HEK293 (cell line): ENCODE measurements around the gene AEBP2.
"Not testable (repeated sequence)": the region's sequence is repeated elsewhere in the genome, so short reads cannot be mapped to it uniquely, and the experiment has no call there.

Experiments
- BCL11A ChIP-seq: fragments of 450-650 bp; formaldehyde crosslinking; IDR thresholded peaks from 2 replicates; pipeline ENCODE4 v1.5.1; 2016; ENCODE audit warnings: low read depth, missing biosample characterization, missing genetic modification characterization
- TRIM28 ChIP-seq: IDR thresholded peaks from 2 replicates; pipeline ENCODE4 v1.6.1; 2011; ENCODE audit warnings: low read length, control low read depth, borderline replicate concordance
- ZNF133 ChIP-seq: fragments of 450-650 bp; formaldehyde crosslinking; IDR thresholded peaks from 2 replicates; pipeline ENCODE4 v1.5.1; 2016; ENCODE audit warnings: missing biosample characterization, missing genetic modification characterization
- ZNF777 ChIP-seq: fragments of 450-650 bp; formaldehyde crosslinking; IDR thresholded peaks from 2 replicates; pipeline ENCODE4 v1.5.1; 2017; ENCODE audit warnings: missing biosample characterization, missing genetic modification characterization, borderline replicate concordance
- TF ChIP-seq, protein P1 (sequence below): fragments of 450-650 bp; formaldehyde crosslinking; IDR thresholded peaks from 2 replicates; pipeline ENCODE4 v1.5.1; 2016; ENCODE audit warnings: missing biosample characterization, missing genetic modification characterization
- TF ChIP-seq, protein P2 (sequence below): fragments of 450-650 bp; formaldehyde crosslinking; IDR thresholded peaks from 2 replicates; pipeline ENCODE4 v1.5.1; 2016; ENCODE audit warnings: missing biosample characterization, missing genetic modification characterization
- TF ChIP-seq, protein P3 (sequence below): fragments of 450-650 bp; formaldehyde crosslinking; IDR thresholded peaks from 2 replicates; pipeline ENCODE4 v1.5.1; 2017; ENCODE audit warnings: missing biosample characterization, missing genetic modification characterization

DNA sequence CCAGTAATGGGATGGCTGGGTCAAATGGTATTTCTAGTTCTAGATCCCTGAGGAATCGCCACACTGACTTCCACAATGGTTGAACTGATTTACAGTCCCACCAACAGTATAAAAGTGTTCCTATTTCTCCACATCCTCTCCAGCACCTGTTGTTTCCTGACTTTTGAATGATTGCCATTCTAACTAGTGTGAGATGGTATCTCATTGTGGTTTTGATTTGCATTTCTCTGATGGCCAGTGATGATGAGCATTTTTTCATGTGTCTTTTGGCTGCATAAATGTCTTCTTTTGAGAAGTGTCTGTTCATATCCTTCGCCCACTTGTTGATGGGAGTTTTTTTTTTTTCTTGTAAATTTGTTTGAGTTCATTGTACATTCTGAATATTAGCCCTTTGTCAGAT is 9.8 kb upstream of the AEBP2 start:
- TF ChIP-seq TRIM28; ZNF777 (tag by site-specific recombination); ZNF133; BCL11A: not testable (repeated sequence)
- TF ChIP-seq, protein P1, sequence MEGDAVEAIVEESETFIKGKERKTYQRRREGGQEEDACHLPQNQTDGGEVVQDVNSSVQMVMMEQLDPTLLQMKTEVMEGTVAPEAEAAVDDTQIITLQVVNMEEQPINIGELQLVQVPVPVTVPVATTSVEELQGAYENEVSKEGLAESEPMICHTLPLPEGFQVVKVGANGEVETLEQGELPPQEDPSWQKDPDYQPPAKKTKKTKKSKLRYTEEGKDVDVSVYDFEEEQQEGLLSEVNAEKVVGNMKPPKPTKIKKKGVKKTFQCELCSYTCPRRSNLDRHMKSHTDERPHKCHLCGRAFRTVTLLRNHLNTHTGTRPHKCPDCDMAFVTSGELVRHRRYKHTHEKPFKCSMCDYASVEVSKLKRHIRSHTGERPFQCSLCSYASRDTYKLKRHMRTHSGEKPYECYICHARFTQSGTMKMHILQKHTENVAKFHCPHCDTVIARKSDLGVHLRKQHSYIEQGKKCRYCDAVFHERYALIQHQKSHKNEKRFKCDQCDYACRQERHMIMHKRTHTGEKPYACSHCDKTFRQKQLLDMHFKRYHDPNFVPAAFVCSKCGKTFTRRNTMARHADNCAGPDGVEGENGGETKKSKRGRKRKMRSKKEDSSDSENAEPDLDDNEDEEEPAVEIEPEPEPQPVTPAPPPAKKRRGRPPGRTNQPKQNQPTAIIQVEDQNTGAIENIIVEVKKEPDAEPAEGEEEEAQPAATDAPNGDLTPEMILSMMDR (tag by site-specific recombination), result not testable (repeated sequence)
- TF ChIP-seq, protein P2, sequence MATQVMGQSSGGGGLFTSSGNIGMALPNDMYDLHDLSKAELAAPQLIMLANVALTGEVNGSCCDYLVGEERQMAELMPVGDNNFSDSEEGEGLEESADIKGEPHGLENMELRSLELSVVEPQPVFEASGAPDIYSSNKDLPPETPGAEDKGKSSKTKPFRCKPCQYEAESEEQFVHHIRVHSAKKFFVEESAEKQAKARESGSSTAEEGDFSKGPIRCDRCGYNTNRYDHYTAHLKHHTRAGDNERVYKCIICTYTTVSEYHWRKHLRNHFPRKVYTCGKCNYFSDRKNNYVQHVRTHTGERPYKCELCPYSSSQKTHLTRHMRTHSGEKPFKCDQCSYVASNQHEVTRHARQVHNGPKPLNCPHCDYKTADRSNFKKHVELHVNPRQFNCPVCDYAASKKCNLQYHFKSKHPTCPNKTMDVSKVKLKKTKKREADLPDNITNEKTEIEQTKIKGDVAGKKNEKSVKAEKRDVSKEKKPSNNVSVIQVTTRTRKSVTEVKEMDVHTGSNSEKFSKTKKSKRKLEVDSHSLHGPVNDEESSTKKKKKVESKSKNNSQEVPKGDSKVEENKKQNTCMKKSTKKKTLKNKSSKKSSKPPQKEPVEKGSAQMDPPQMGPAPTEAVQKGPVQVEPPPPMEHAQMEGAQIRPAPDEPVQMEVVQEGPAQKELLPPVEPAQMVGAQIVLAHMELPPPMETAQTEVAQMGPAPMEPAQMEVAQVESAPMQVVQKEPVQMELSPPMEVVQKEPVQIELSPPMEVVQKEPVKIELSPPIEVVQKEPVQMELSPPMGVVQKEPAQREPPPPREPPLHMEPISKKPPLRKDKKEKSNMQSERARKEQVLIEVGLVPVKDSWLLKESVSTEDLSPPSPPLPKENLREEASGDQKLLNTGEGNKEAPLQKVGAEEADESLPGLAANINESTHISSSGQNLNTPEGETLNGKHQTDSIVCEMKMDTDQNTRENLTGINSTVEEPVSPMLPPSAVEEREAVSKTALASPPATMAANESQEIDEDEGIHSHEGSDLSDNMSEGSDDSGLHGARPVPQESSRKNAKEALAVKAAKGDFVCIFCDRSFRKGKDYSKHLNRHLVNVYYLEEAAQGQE (tag by site-specific recombination), result not testable (repeated sequence)
- TF ChIP-seq, protein P3, sequence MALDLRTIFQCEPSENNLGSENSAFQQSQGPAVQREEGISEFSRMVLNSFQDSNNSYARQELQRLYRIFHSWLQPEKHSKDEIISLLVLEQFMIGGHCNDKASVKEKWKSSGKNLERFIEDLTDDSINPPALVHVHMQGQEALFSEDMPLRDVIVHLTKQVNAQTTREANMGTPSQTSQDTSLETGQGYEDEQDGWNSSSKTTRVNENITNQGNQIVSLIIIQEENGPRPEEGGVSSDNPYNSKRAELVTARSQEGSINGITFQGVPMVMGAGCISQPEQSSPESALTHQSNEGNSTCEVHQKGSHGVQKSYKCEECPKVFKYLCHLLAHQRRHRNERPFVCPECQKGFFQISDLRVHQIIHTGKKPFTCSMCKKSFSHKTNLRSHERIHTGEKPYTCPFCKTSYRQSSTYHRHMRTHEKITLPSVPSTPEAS (tag by site-specific recombination), result not testable (repeated sequence)
